ENCODE data around the gene MAGI2.

The MAGI2 gene

GRCh38 chr7:78879206-78879605 lies 574.3 kb downstream of the MAGI2 start:
- H3K4me3 ChIP-seq (ENCODE audit: low read length): no peak overlapping the region
- no peak for TF ChIP-seq CTCF (conservative IDR thresholded peaks at IDR 0.05; ENCODE audit: low read length)
- DNase-seq (ENCODE audit: low read depth): no peak

GRCh38 chr7:78873117-78873516 lies 580.4 kb downstream of the MAGI2 start:
- no peak for TF ChIP-seq CTCF (conservative IDR thresholded peaks at IDR 0.05; ENCODE audit: low read length)
- DNase-seq (ENCODE audit: low read depth): no peak
- H3K4me3 ChIP-seq (ENCODE audit: low read length): no peak overlapping the region

GRCh38 chr7:78864339-78864738 lies 589.1 kb downstream of the MAGI2 start:
- TF ChIP-seq CTCF (conservative IDR thresholded peaks at IDR 0.05; ENCODE audit: low read length): no peak
- no peak for DNase-seq (ENCODE audit: low read depth)
- no peak overlapping the region for H3K4me3 ChIP-seq (ENCODE audit: low read length)

- no peak for TF ChIP-seq CTCF (conservative IDR thresholded peaks at IDR 0.05; ENCODE audit: low read length)
- no peak for DNase-seq (ENCODE audit: low read depth)
These were observed 590.2 kb downstream of the MAGI2 start for GRCh38 chr7:78863281-78863680.

GRCh38 chr7:78862411-78862900 lies 591.0 kb downstream of the MAGI2 start:
- no peak overlapping the region for H3K4me3 ChIP-seq (ENCODE audit: low read length)
- no peak for TF ChIP-seq CTCF (conservative IDR thresholded peaks at IDR 0.05; ENCODE audit: low read length)
- DNase-seq (ENCODE audit: low read depth): no peak

More at GRCh38 chr7:78863281-78863680, 590.2 kb downstream of the MAGI2 start:
- H3K4me3 ChIP-seq (ENCODE audit: low read length): no peak overlapping the region

GRCh38 chr7:78852951-78853350 lies 600.5 kb downstream of the MAGI2 start:
- no peak for TF ChIP-seq CTCF (conservative IDR thresholded peaks at IDR 0.05; ENCODE audit: low read length)
- H3K4me3 ChIP-seq (ENCODE audit: low read length): no peak overlapping the region
- DNase-seq (ENCODE audit: low read depth): peak; percentile 9

GRCh38 chr7:78850093-78850740 lies 603.2 kb downstream of the MAGI2 start:
- DNase-seq (ENCODE audit: low read depth): no peak
- H3K4me3 ChIP-seq (ENCODE audit: low read length): no peak overlapping the region
- TF ChIP-seq CTCF (conservative IDR thresholded peaks at IDR 0.05; ENCODE audit: low read length): no peak
